Measurements from ENCODE around the gene HOXA10. TPM values are rescaled to one million over a fixed set of nuclear protein-coding genes. Genes with fewer than 3 reads are reported as not detected.

Gene HOXA10
- total and polyA plus RNA-seq, 7 donors: 0.81 to 77.5 (median 25.6) TPM; not detected in 1

DNA sequence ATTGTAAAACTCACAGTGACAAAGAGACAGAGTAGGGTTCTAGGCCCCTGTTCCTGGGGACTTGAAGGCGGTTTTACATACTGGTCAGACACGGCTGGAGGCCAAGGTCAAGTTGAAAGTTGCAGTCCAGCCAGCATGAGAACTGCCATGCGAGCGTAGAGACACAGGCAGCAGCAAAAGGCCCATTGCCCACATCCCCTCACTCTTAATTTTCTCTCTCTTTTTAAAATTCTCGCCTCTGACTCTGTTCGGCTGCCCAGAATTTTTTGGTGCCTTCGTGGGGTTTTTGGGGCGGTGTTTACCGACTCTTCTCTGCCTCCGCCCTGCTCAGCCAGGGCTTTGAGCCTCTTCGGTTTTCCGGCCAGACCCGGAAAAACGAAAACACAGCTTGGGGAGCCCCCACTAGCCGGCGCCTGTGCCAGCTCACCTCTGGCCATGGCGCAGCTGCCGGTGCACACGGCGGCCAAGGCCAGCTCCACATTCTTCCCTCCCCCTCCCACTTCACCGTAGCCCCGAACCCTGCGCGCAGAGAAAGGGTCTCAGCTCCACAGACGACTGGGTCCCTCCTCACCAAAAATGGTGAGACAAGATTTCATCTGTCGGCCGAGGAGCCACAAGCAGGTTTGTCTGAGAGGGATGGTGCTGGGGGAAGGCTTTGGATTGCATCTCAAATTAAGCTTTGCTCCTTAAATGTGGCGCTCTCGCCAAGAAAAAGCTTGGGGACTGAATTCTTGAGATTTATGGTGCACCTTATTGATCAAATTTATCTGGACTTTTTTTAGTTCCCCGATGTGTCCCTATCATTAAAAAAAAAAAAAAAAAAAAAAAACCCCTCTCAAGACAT, 28.1 kb upstream of the HOXA10 start:
- intact Hi-C loops (cut with DNase I): no loop called here
- DNase-seq: no peak
- peaks cover 16% of the 10 kb centered on the region for H3K4me1 ChIP-seq
- TF ChIP-seq, protein P1, sequence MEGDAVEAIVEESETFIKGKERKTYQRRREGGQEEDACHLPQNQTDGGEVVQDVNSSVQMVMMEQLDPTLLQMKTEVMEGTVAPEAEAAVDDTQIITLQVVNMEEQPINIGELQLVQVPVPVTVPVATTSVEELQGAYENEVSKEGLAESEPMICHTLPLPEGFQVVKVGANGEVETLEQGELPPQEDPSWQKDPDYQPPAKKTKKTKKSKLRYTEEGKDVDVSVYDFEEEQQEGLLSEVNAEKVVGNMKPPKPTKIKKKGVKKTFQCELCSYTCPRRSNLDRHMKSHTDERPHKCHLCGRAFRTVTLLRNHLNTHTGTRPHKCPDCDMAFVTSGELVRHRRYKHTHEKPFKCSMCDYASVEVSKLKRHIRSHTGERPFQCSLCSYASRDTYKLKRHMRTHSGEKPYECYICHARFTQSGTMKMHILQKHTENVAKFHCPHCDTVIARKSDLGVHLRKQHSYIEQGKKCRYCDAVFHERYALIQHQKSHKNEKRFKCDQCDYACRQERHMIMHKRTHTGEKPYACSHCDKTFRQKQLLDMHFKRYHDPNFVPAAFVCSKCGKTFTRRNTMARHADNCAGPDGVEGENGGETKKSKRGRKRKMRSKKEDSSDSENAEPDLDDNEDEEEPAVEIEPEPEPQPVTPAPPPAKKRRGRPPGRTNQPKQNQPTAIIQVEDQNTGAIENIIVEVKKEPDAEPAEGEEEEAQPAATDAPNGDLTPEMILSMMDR (IDR thresholded peaks at IDR 0.05): no peak
- ATAC-seq: no peak
- no peak overlapping the region for H3K27ac ChIP-seq
- H3K36me3 ChIP-seq (ENCODE audit: insufficient read depth in 1 of 2, low read depth in 1 of 2): no peaks in the 10 kb centered on the region
- H3K9me3 ChIP-seq: no peaks in the 10 kb centered on the region
- 38 to 49% (median 47%) methylated on average over 30 of the region's 30 CpGs for WGBS, 3 donors
- H3K27me3 ChIP-seq (ENCODE audit: insufficient read depth in 3 of 3, low read length in 2 of 3): peaks cover 0 to 97% (median 62%) of the 10 kb centered on the region in 3 donors
- H3K4me3 ChIP-seq: no peak overlapping the region

DNA sequence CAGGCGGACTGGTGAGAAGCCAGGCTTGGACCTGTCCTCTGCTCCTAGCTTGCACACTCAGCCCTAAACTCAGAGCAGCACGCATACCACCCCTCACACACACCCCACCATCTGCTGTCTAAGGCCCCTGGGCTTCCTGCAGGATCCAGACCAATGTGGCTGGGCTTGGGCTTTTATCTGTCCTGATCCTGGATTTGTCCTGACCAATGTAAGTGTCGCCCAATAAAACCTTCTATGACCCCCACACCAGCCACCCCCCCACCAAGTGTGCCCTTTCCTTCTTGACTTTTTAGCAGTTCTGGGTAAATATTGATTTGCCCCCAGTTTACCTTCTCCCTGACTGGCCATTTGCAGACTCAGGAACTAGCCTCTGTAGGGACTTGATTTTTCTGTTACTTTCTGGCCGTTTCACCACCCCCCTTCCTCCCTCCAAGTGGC, 27.5 kb upstream of the HOXA10 start:
- H3K36me3 ChIP-seq (ENCODE audit: insufficient read depth in 1 of 2, low read depth in 1 of 2): no peaks in the 10 kb centered on the region
- DNase-seq (no peak), ATAC-seq (no peak)
- no peak overlapping the region for H3K4me3 ChIP-seq
- H3K9me3 ChIP-seq: no peaks in the 10 kb centered on the region
- no peak overlapping the region for H3K27ac ChIP-seq
- intact Hi-C loops (cut with DNase I): no loop called here
- TF ChIP-seq, protein P1 (IDR thresholded peaks at IDR 0.05): no peak
- peaks cover 0 to 97% (median 62%) of the 10 kb centered on the region in 3 donors for H3K27me3 ChIP-seq (ENCODE audit: insufficient read depth in 3 of 3, low read length in 2 of 3)
- H3K4me1 ChIP-seq: peaks cover 16% of the 10 kb centered on the region
- 44 to 67% (median 64%) methylated on average over 4 of the region's 4 CpGs for WGBS, 3 donors

- peak in 1 of 4 donors; percentile 6 for ATAC-seq
- H3K27me3 ChIP-seq (ENCODE audit: insufficient read depth in 3 of 3, low read length in 2 of 3): peaks cover 0 to 95% (median 60%) of the 10 kb centered on the region in 3 donors
- intact Hi-C loops (cut with DNase I): no loop called here
- TF ChIP-seq, protein P1 (IDR thresholded peaks at IDR 0.05): no peak
- H3K4me1 ChIP-seq: peaks cover 16% of the 10 kb centered on the region
- no peaks in the 10 kb centered on the region for H3K36me3 ChIP-seq (ENCODE audit: insufficient read depth in 1 of 2, low read depth in 1 of 2)
- H3K4me3 ChIP-seq: peak overlapping the region; percentile 56
- 25 to 31% (median 30%) methylated on average over 14 of the region's 14 CpGs for WGBS, 3 donors
- H3K9me3 ChIP-seq: no peaks in the 10 kb centered on the region
- no peak overlapping the region for H3K27ac ChIP-seq
- no peak for DNase-seq
Measured at GRCh38 chr7:27200761-27201579, 26.9 kb upstream of the HOXA10 start.

DNA sequence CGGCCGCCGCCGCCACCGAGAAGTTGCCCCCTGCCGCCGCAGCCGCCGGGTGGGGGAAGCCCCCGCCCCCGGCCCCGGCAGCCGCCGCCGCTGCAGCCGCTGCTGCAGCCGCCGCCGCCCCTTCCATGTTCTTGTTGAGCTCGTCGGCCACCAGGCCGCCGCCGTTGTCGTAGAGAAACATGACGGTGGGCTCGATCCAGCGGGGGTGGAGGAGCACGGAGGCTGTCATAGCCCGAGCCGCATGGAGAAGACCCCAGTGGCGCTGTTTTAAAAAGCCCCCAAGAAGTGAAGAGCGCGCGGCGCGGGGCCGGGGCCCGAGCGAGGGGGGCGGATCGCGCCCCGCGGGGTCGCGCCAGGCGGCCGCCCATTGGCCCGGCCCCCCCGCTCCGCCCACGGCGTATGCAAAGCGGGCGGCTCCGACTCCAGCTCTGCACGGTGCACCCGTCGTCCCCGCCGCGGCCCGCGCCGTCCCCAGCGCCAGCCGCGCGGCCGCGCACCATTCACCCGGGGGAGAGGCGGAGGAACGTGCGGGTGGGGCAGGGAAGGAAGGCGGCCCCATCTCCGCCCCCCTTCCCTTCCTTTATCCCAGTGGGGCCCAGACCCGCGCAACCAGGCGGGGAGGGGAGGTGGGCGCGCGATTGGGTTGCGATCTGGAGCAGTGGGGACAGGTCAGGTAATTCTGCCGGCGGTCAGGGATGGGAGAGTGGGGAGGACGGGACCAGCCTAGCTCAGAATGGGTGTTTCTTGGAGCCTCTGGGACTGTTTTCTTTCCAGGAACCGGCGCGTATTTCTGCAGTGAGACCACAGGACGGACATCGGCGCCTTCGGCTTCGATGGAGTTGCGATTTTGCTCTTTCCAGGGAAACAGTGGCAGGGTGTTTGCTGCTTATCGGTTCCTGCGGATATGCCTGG, 26.0 kb upstream of the HOXA10 start, which contains the start of gene HOXA13:
HOXA13 (minus strand) TSS at position 243 of the 912 bp plus-strand sequence; CDS start at position 229, 14 bp downstream.
- Histone ChIP-seq H3K27me3 (ENCODE audit: insufficient read depth in 3 of 3, low read length in 2 of 3) (peaks cover 0 to 95% (median 52%) of the 10 kb centered on the region in 3 donors), H3K9me3 (no peaks in the 10 kb centered on the region), H3K27ac (no peak within 1 kb of the TSS), H3K36me3 (ENCODE audit: insufficient read depth in 1 of 2, low read depth in 1 of 2) (no peaks in the 10 kb centered on the region), H3K4me1 (peaks cover 11% of the 10 kb centered on the region), H3K4me3 (peak within 1 kb of the TSS; percentile 56)
- intact Hi-C loops (cut with DNase I): loop anchor here (5.0 to 10.0 kb wide), 7 partner anchors 377 to 895 kb away; no protein-coding TSS in a partner anchor
- peak in 3 of 4 donors; percentile 59 to 80 (median 63) for ATAC-seq
- 1 to 3% (median 1%) methylated on average over 37 to 99 of the region's 99 CpGs for WGBS, 3 donors
- TF ChIP-seq, protein P1 (IDR thresholded peaks at IDR 0.05): no peak
- DNase-seq: no peak
